GM15510 (cell line): ENCODE measurements around the gene ACAA2.

ENCODE experiments used
- POLR2A ChIP-seq: IDR thresholded peaks from 3 replicates; pipeline ENCODE4 v1.6.1; 2011; ENCODE audit warnings: borderline replicate concordance; ENCODE audit not compliant: insufficient read length; ENCODE audit errors: extremely low read depth

ACAA2 gene

DNA sequence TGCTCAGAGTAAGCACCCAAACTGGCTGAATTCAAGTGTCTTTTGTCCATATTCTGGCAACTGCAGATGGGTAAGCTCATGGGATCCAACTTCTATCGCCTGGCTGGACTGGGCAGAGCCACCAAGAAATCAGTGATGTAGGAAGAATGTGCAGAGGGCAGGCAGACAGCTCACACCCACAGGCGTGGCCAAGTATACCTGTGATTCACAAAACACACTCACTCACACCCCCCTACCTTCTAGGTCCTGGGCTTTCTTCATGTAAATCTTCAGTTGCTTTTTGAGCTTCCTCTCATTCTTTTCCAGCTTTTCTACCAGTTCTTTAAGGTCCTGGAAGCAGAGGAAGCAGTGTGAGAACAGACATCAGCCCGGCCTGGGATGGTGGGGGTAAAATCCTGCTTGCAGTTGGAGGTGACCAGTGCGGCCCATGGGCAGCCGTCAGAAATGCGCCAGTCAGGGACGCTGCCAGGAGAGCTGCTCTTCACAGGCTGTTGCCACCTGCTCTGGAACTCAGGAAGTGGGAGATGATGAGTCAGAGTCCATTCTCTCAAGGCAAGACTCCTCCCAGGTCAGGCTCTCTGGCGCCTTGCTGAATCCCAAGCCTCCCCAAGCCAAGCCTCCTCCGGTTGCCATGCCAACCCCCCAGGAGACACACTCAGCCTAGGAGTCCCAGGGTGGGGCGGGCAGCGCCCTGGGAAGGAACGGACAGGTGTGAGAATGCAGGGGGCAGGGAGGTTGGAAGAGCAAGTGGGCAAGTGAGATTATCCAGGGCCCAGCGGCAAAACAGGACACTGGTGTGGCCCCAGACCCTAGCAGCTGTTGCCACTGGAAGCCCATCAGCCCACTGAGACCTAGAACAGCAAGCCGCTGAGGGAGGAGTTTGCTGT is 36.2 kb upstream of the ACAA2 start:
- TF ChIP-seq POLR2A, result no peak

DNA sequence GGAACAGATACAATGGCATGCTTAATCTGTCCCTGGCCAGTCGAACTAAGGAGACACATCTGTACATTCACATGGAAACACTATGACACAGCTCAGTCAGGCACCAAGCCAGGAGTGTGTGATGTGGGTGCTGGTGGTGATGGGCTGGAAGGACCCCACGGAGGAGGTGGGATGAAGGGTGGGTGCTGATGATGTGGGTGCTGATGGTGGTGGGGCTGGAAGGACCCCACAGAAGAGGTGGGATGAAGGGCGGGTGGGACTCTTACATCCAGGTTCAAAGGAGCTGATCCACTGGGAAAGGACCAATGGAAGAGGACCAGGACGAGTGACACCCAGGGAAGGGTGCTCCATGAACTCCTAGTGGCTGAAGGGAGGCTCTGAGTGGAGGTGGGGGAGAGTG is 34.8 kb upstream of the ACAA2 start:
- TF ChIP-seq POLR2A, result no peak

GRCh38 chr18:49847524-49847923 is 34.2 kb upstream of the ACAA2 start:
- no peak for TF ChIP-seq POLR2A

DNA sequence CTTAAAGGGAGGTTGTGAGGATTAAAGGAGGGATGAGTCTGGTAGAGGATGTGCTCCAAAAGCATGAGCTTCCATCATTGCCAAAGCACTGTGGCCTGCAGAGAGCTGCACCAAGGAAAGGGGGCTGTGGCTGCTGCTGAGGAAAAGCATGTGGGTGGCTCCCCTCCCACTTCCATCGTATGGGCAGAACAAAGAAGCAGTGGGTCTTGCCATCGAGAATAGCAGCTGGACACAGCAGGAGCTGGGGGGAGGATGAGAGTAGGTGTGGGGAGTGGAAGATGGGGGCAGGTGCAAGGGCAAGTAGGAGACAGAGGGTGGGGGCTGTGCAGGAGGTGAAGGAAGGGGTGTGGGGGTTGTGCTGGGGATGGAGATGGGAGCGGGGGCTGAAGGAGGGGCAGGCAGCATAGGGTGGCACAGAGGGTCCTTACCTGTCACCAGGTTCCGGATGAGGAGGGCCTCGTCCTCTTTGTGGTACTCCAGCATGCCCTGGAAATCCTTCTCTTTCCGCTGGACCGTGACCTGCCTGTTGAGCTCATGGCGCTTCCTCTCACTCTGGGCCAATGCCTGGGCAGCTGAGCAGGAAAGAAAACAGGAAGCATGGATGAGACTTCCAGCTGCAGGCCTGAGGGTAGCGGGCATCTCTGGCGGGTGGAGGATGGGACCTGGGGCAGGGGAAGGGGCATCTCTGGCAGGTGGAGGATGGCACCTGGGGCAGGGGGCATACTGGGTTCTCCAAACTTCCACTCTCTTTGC is 33.6 kb upstream of the ACAA2 start:
- no peak for TF ChIP-seq POLR2A

- no peak for TF ChIP-seq POLR2A
These were observed 33.0 kb upstream of the ACAA2 start for GRCh38 chr18:49846361-49846662.

GRCh38 chr18:49845629-49846360 is 32.5 kb upstream of the ACAA2 start:
- TF ChIP-seq POLR2A, result no peak

GRCh38 chr18:49844903-49845302 is 31.6 kb upstream of the ACAA2 start:
- no peak for TF ChIP-seq POLR2A

DNA sequence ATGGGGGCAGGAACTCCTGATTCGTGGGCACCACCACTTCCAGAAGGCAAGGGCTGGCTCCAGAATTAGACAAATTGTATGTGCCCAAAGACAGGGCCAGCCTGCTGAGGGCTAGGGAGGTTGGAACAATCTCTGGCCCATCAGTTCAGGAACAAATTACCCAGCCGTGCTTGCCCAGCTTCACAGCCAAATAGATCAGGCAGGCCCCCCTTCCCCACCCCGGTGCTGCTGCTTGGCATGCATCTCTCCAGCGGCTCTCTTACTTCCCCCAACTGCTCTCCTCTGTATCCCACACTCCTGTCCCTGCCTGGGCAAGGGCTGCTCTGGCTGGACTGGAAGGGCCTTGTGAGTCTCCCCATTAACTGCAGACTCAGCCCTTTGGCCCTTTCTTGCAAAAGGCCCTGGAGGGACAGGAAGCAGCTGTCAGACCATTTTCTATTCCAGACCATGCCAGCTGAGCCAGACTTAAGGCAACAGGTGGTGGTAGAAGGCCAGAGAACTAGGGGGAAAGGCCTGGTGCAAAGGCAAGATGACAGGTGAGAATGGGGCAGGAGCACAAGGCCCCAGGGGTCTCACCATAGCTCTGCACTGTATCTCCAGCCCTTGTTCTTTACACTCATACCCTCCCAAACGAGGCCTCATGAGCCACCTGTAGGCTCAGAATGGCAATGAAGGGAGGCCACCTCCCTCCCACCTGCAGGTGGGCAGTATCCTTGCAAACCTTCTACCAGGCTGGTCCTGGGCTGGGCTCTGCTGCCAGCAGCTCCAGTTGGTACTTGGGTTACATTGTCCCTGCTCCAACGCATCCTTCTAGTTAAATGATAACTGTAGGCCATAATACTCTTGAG is 30.7 kb upstream of the ACAA2 start:
- no peak for TF ChIP-seq POLR2A

DNA sequence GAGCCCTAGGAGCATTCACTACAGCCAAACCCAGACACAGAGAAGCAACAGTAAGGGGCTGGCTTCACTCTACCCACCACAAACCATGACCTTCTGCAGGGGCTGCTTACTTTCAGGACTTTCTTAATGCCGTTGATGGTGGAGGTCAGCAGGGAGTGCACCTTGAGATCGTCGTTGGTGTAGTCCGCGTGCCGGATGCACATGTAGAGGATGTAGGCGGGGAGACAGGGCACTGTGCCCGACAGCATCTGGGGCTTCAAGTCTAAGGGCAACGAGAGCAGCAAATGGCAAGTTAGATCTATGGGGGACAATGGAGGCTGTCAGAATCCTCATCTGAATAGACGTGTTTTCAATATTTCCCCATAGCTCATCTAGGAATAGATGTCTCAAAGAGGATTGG is 29.8 kb upstream of the ACAA2 start:
- no peak for TF ChIP-seq POLR2A

DNA sequence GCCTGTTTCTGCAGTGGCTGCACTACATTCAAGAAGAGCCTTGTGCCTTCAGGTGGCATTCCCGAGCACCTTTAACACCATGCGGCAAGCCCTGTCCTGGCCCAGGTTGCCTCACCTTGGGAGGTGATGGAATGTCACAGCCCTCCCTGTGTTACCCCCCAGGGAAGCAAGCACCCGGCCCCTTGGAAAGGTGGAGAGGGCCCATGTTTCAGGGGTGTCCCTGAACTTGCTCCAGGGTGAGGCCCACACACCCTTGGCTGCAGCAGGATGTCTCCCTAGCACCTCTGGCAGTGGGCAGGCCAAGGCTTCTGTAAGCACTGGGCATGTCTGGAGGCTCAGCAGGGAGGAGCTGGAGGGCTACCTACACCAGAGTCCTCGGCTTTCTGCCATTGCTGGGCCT is 29.3 kb upstream of the ACAA2 start:
- TF ChIP-seq POLR2A, result no peak

GRCh38 chr18:49841236-49842217 is 28.2 kb upstream of the ACAA2 start:
- TF ChIP-seq POLR2A, result no peak

- TF ChIP-seq POLR2A, result no peak
These were observed 25.7 kb upstream of the ACAA2 start for GRCh38 chr18:49839012-49839411.

DNA sequence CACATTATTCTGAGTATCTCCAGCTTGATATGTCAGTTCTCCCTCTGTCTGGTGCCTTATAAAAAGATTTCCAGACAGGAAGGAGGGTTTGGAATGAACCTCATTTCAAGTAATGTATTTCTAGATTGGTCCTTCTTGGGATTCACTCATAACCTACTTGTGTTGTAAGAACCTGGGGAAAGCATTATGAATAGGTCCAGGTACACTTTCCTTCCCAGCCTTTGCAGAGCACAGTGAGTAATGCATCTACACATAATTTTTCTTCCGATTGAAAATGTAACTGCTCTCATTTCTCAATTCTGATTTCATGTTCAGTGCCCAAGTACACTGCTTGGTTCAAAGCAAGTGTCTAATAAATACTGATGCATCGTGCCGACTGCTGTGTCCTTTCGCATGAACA is 25.0 kb upstream of the ACAA2 start:
- no peak for TF ChIP-seq POLR2A
